Stimulated activated CD8-positive, alpha-beta memory T cell treated with anti-CD3 and anti-CD28 coated beads, Interleukin-15, amount 100 ng/mL, for 1 hour (primary cell): ENCODE measurements around the gene ANKRD11.
"Not testable (repeated sequence)": the region's sequence is repeated elsewhere in the genome, so short reads cannot be mapped to it uniquely, and the experiment has no call there.

Source experiments
- DNase-seq: peaks from one replicate; pipeline ENCODE4 v3.0.0-alpha.2; 2020; ENCODE audit warnings: low read depth

ANKRD11 gene

GRCh38 chr16:89264800-89265550 is 225.4 kb downstream of the ANKRD11 start:
- DNase-seq, result no peak

DNA sequence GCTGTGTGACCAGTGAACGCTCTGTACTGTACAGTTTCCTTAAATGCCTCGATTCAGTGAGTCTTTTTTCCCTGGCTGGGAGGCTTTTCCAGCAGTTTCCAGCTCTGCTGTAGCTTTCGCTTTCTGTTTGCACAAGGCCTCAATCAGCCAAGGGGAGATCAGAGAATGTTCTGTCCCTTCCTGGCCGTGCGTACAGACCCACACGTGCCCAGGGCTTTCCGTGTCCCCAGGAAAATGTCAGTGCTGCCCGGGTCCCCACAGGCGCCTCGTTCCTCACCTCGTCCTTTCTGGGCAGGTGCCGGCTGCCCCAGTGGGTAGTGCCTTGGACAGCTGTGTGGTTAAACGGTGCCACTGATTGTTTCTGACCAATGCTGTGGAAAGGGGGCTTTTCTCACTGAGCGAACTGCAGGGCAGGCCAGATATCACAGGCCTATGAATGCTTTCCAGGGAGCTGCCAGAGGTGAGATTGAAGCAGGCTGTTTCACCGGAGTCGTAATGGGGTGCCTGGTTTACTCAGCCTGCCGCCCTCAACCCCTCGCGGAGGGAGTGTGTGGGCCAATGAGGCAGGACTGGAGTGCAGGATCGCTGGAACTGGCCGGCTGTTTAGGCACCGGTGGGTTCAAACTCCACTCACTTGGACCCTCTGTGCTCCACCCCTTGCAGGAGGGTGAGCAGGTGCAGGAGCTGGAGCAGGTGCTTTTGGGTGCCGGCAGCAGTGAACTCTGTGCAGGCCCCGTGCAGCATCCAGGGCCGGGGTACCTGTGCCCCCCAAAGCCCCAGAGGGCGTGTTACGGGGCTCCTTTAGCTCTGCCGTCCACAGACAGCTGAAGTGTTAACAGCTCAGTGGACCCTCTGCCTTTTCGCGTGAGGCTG is 228.4 kb downstream of the ANKRD11 start:
- DNase-seq, result no peak

GRCh38 chr16:89259901-89260300 is 230.5 kb downstream of the ANKRD11 start:
- not testable (repeated sequence) for DNase-seq

- no peak for DNase-seq
These were observed 232.4 kb downstream of the ANKRD11 start for GRCh38 chr16:89257757-89258465.

- DNase-seq, result no peak
These were observed 233.1 kb downstream of the ANKRD11 start for GRCh38 chr16:89257281-89257731.

DNA sequence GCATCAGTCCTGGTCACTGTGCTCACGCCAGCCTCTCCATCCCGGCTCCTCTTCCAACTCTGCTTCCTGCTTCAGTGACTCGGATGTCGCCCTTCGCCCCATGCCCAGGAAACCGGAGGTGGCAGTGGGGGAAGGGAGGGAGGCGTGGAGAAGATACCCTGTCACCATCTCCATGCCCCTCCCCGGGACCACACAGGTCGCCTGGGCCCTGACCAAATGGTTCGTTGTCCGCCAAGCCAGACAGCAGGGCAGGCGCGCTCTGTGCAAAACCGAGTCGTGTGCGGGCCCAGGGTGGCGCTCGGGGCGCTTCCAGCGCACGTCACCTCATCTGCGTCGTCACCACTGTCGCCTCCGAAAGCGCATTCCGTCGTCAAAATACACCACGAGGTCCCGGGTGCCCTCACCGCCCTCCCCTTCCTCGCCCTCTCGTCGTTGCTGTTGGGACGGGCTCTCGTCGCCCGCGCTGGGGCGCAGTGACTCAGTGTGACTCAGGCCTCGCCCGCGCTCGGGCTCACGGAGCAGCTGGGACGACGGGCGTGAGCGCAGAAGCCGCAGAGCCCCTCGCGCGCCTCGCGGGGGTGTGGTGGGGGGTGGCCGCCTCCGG is 233.6 kb downstream of the ANKRD11 start:
- DNase-seq, result peak; percentile 51

DNA sequence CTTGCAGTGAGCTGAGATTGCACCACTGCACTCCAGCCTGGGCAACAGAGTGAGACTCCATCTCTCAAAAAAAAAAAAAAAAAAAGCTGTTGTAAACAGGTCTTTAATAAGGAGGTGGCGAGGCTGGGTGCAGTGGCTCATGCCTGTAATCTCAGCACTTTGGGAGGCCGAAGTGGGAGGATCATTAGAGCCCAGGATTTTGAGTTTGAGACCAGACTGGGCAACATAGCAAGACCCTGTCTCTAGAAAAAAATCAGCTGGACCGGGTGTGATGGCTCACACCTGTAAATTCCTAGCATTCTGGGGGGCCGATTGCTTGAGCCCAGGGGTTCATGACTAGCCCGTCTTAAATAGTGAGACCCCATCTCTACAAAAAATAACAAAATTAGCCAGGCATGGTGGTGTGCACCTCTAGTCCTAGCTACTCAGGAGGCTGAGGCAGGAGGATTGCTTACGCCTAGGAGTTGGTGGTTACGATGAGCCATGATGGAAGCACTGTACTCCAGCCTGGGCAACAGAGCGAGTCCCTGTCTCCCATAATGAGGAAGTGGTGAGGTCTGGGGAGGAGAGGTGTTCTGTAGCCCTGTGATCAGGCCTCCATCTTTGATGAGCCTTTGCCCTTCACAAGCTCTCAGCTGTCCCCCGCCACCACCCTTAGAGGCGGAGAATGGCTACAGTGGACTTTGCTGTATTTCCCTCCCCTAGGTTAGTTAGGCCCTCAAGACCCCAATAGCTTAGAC is 236.6 kb downstream of the ANKRD11 start:
- DNase-seq, result no peak

GRCh38 chr16:89248196-89248982 is 242.0 kb downstream of the ANKRD11 start:
- no peak for DNase-seq

DNA sequence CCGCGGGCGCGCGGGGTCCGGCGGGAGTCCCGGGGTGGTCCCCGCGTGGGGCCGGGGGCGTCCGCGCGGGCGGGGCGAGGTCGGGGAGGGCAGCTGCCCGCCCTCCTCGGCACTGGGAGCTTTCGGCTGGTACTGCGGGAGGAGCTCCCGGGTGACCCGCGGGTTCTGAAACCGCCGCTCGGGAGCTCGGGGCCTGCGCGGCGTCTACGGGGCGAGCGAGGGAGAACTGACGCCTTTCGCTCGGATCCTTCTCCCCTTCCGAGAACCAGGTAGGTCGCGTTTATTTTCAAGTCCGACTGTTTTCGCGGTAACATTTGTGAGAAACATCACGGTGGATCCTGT is 242.7 kb downstream of the ANKRD11 start:
- DNase-seq, result not testable (repeated sequence)

GRCh38 chr16:89246903-89247733 is 243.2 kb downstream of the ANKRD11 start:
- DNase-seq, result peak; percentile 99

DNA sequence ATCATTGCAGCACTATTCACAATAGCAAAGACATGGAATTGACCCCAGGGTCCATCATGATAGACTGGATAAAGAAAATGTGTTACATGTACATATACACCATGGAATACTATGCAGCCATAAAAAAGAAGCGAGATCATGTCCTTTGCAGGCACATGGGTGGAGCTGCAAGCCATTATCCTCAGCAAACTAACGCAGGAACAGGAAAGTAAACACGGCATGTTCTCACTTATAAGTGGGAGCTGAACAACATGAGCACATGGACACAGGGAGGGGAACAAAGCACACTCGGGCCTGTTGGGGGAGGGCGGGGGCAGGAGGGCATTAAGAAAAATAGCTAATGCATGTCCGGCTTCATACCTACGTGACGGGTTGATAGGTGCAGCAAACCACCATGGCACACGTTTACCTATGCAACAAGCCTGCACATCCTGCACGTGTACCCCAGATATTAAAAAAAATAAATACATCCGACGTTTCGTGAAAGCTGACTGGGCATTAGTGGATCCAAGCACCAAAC is 243.9 kb downstream of the ANKRD11 start:
- no peak for DNase-seq

DNA sequence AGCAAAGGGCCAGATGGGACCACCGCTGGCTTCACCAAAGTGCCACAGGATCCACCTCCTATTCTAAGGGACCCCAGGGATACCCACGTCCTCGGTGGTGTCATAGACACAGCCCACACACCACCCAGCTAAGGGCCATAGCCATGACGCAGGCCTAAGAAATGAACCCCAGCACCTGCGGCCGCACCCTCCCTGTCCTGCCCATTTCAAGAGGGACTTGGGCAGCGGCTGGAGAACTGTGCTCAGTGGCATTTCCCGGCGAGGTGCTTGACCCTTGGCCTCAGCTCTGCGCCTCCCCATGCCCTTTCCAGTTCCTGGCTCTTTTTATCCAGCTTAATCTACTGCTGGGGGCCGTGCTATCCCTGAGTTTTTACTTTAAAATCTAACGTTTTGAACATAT is 245.6 kb downstream of the ANKRD11 start:
- no peak for DNase-seq

- not testable (repeated sequence) for DNase-seq
These were observed 246.1 kb downstream of the ANKRD11 start for GRCh38 chr16:89244264-89244663.

DNA sequence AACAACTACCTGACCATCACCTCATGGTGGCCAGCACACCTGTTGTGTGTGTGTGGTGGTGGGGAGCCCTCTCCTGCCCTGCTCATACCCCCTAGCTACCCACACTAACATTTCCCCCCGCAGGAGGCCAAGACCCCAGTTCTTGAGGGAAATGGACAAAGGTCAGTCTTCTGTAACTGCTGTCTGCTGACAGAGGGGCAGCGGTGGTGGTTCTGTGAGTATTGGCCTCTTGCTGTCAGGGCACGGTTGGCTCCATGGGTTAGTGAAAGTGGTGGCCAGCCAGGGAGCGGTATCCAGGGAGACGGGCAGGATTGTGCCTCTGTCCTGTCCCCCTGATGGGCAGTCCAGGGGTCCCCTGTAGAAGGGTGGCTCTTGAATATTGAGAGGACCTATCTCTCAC is 246.7 kb downstream of the ANKRD11 start:
- no peak for DNase-seq

- DNase-seq, result no peak
These were observed 247.6 kb downstream of the ANKRD11 start for GRCh38 chr16:89242795-89243200.

DNA sequence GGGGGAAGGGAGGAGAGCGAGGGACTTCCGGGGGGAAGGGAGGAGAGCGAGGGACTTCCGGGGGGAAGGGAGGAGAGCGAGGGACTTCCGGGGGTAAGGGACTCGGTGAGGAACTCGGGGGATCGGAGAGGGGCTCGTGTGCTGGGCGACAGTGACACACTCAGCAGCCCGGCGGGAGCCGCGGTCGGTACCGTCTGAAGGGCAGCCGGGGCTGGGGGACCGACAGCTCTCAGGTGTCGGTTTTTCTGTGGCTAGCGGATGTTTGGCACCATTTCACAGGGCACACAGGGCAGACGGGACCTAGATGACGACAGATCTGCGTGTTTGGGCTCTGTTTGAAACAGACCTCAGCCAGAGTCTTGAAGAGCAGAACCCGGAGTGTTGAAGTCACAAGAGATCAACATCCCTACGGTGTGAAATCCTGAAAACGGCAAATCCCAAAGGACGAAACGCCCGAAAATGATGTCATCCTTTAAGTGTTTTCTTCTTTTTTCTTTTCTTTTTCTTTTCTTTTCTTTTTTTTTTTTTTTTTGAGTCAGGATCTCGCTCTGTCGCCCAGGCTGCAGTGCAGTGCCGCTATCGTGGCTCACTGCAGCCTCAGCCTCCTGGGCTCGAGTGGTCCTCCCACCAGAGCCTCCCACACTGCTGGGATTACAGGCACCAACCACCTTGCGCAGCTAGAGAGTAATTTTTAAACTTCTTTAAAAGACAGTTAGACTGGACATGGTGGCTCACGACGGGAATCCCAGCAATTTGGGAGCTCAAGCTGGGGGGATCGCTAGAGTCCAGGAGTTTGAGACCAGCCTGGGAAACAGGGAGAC is 249.0 kb downstream of the ANKRD11 start:
- peak; percentile 39 for DNase-seq

- DNase-seq, result no peak
These were observed 252.6 kb downstream of the ANKRD11 start for GRCh38 chr16:89237733-89238132.

GRCh38 chr16:89233678-89234490 is 256.5 kb downstream of the ANKRD11 start:
- DNase-seq, result no peak
